GM19455 (cell line): ENCODE results near the gene COMMD3.
"Not testable (repeated sequence)": the region's sequence is repeated elsewhere in the genome, so short reads cannot be mapped to it uniquely, and the experiment has no call there.

ENCODE experiments used
- ATAC-seq: cut with Tn5 transposase; IDR thresholded peaks from one replicate; pipeline ENCODE4 v1.9.1; 2021; ENCODE audit not compliant: unreplicated experiment

Gene COMMD3

DNA sequence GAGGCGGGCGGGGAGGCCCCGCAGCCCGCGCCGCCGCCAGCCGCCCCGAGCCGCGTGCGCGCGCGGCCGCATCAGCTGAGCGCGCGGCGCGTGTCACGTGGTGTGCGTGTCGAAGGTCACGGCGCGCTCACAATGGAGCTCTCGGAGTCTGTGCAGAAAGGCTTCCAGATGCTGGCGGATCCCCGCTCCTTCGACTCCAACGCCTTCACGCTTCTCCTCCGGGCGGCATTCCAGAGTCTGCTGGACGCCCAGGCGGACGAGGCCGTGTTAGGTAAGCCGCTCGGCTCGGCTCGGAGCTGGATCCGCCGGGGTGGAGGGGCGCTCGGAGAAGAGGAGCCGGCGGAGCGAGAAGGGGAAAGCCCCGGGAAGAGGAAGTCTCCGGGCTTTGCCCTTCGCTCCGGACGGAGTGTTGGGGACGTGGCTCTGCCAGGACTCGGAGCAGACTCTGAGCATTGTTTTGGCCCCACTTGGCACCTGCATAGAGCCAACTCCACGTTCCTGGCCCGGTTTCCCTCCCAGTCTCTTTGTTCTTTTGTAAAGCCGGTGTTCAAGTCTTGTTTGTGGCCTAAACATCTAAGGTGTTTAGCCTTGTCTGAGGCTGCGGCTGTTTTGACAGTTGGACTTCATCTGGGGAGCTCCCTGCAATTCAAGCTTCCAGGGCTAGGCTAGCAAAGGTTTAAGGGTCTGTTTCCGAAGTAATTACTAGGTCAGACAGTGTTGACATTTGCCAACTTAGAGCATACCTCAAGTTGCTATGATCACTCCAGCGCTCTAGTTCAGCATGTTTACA, at the start of gene COMMD3:
Gene COMMD3 (plus strand): TSS at position 103 of the 790 bp plus-strand sequence. CDS start 30 bp downstream, at position 133.
- ATAC-seq = peak; percentile 57

DNA sequence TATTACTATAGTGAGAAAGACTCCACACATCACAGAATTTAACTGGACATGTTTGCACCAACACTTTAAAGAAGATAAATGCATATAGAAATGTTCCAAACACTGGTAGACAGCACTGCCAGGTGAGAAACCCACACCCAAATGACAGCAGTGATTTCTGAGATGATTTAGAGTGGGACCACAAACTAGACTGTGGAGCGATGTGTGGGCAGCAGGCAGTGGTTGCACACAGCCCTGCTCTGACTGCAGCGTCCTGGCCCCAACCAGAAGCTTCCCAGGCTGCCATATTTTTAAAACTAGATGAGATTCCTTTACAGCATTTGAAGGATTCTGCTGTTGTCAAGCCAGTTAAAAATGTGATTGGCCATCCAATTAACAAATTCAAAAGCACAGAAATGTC, 47.7 kb upstream of the COMMD3 start:
- ATAC-seq = no peak

DNA sequence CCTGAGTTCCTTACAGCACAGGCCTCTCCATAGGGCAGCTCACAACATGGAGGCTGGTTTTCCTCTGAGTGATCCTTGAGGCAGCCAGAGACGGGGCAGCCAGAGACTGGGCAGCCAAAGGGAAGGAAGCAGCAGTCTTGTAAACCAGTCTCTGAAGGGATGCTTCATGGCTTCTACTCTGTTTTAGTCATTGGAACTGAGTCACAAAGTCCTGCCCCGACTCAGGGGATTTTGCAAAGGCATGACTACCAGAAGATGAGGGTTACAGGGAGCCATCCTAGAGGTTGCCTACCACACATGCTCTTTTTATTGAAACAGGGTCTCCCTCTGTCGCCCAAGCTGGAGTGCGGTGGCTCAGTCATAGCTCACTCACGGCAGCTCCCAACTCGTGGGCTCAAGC, 44.4 kb upstream of the COMMD3 start:
- no peak for ATAC-seq

DNA sequence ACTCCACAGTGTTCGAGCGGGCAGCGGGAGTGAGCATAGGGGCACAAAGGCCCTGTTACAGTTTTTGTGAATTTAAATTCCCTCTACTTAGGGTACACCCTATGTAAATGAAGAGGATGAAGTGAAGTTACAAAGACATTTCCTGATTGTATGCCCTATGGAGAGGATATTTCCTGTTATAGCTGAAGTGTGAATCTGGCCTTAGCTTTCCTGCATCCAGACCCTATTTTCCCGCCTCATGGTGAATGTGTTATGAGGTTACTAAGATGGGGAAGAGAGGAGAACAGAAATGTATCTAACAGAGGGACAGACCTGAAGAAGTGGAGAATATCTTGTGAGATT, 37.8 kb upstream of the COMMD3 start:
- no peak for ATAC-seq

DNA sequence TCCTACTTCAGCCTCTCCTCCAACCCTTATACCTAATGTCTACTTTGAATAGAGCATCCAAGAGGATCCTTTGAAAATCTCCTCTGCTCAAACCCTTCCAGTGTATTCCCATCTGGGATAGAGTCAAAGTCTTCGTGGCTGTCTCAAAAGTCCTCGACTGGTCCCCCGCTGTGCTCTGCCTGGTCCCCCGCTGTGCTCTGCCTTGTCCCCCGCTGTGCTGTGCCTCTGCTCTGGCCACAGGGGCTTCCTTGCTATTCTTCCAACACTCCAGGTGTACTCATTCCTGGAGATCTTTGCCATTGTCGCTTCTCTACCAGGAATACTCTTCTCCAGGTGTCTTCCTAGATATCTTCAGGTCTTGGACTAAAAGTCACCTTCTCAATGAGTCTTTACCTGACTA, 36.1 kb upstream of the COMMD3 start:
- no peak for ATAC-seq

DNA sequence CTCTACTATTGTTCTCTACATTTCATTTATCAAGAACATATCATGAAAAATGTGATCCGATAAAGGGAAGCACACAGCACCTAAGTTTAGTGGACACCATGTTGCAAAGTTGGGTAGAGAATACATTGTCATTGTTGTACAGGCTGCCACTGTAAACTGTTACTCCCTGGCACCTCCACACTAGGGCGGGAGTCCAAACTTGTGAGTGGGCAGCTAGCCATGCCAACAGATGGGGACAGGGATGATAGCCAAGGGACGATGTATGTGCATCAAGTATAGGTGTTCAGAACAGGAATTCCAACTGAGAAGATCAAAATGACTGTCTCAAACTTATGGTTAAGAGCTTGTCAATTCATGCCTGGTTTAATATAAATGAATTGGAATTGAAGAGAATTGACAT, 31.1 kb upstream of the COMMD3 start:
- no peak for ATAC-seq

DNA sequence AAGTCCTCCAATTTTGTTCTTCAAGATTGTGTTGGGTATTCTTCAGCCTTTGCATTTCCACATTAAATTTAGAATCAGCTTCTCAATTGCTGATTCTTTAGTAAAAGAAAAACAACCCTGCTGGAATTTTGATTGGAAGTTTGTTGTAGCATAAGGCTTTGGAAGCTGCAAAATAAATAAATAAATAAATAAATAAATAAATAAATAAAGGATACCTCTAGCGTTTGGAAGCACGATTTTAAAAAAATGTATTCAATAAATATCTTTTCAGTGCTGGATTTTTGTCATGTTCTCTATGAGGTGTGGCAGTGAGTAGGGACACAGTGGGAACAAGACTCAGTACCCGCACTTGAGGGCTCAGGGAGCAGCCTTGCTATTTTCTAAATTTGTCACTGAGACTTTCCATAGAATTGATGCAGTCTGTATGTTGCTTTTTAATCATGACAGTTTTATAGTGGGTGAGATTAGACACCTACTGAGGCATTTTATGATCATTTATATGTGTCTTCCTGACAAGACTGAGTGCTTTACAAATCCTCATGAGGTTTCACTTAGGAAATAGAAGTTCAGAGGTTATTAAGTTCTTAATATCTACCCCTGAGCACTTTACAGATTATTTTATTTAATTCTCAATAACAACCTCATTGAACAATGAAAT, 22.3 kb upstream of the COMMD3 start:
- no peak for ATAC-seq

DNA sequence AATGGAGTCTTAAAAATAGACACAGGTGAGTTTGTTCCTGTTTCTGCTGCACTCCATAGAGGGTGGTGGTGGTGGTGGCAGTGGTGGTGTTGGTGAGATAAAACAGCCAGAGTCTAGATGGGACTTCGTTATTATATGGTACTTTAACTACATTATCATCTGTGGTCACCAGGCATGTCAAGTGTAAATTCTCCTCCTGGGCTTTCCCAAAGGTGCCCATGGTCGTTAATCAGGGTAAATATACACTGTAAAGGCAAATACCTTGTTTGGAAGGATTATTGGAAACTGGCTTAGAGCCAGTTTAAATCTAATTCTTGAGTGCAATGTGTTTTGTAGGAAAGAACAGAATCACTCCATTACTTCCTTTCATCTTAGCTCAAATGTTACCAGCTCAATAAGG, 21.5 kb upstream of the COMMD3 start:
- ATAC-seq = no peak

DNA sequence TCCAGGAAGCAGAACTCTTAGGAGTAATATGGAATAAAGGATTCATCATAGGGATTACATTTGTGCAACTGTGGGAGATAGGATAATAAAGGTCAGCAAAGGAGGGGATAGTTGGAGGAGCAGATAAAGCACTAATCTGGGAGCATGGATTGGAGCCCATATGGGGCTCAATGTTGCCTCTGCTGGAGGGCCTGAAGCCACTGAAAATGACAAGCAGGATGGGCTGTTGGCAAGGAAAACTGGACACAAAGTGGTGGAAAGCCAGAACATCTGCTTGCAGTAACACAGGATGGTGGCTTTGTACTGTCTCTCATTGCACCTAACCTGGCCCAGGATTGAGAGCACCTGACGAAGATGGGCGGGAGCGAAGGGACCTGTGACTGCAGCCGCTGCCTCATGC, 15.0 kb upstream of the COMMD3 start:
- ATAC-seq = no peak

DNA sequence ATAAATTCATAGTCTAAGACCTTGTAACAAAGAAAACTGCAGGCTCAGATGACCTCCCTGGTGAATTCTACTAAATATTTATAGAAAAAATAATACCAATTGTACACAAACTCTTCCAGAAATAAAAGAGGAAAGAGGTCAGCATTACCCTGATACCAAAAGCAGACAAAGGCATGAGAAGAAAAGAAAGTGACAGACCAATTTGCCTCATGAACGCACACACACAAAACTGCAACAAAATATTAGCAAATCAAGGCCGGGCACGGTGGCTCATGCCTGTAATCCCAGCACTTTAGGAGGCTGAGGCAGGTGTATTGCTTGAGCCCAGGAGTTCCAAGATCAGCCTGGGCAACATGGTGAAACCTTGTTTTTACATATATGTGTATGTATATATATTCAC, 12.7 kb upstream of the COMMD3 start:
- no peak for ATAC-seq

DNA sequence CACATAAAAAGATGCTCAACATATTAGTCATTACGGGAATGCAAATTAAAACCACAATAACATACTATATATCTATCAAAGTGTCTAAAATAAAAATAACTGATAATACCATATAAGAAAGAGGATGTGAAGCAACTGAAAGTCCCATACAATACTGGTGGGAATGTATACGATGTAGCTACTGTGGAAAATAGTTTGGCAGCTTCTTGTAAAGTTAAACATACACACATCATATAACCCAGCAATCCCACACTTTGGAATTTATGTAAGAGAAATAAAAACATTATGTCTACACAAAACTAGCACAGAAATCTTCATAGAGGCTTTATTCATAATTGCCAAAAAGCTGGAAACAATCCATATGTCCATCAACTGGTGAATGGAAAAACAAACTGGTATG, 10.5 kb upstream of the COMMD3 start:
- no peak for ATAC-seq

DNA sequence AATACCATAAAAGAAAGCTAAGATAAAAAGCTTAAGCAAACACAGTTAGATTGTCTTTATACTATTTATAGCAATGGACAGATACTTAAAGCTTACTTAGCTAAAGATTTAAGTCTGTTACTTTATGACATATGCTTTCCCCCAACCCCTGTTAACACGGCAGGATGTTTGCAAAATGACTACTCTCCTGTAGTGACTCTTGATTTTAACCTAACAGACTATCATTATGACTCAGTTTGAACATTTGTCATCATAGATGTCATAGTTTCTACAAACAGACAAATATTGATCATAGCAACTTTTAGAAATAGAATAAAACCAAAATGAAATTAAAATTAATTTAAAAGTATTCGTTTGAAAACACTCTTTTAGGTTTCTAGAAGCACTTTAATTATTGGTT, 7.8 kb upstream of the COMMD3 start:
- ATAC-seq = peak; percentile 97

DNA sequence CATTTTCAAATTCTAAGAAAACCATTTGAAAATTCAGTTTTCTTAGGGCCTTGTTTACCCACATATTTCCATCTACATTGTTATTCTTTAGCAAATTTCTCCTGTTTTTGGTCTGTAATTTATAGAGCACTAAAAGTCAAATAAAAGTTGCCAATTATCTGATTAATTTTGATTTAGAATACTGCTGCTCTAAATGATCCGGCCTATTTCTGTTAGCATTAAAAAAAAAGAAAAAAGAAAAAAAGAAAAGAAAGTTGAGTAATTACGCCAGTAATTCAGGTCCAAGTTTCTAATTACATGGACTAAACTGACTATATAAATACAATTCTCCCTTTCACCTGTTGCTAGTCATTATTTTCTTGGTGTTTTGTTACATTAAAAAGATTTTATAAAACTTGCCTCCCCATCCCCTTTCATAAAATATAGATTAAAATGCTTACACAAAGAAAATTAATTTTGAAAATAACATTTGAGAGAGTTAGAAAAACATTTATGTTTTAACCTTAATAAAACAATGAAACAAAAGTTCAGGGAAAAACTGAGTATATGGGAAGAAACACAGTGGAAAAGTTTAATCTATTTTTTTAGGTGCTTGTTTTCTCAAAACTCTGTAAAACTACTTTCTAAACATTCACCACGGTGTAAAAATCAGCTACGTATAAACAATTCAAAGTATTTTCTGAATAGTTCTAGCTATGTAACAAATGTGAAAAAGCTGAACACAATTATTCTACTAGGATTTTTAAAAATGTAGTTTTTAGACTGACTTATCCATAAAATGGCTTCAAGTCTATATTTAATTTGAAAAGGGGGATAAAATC, 6.8 kb upstream of the COMMD3 start:
- ATAC-seq = no peak

DNA sequence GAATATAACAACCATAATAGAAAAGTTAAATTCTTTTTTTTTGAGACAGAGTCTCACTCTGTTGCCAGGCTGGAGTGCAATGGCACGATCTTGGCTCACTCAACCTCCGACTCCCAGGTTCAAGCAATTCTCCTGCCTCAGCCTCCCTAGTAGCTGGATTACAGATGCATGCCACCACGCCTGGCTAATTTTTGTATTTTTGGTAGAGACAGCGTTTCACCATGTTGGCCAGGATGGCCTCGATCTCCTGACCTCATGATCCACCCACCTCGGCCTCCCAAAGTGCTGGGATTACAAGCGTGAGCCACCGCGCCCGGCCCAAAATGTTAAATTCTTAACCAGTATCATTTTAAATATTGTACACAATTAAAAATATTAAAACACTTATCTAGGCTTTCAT, 6.2 kb upstream of the COMMD3 start:
- ATAC-seq = not testable (repeated sequence)

DNA sequence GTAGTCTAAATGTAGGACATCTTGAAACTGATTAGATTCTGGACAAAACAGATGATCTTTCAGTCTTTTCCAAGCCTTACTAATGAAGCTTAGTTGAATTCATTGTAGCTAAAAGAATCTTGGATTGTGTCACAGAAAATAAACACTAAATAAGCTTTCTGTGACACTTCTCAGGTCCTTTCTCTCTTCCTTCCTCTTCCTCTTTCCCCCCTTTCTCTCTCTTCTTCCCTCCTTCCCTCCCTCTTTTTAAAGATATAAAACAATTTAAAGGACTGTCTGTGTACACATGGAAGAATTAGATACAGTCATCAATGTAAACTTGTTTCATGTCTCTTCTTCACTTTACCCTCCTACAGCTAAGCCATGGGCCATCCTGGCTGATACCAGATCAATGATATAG, 5.3 kb upstream of the COMMD3 start:
- ATAC-seq = no peak

DNA sequence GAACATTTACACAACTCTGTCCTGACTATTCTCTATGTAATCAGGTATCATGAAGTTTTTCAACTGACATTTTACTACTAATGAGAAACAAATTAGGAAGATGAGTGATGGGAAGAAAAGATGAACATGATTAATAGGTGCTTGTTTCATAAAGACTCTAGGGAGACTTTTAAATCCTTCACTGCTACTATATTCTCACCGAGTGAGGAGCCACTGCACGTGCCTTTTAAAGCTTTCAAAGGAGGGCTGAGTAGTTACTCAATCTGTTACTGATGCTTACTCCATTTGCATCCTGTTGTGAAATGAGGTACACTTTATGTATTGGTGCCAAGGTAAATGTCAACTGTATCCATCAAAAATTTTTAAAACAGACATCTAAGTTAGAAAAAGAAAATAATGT, 1.3 kb upstream of the COMMD3 start:
- ATAC-seq = no peak

DNA sequence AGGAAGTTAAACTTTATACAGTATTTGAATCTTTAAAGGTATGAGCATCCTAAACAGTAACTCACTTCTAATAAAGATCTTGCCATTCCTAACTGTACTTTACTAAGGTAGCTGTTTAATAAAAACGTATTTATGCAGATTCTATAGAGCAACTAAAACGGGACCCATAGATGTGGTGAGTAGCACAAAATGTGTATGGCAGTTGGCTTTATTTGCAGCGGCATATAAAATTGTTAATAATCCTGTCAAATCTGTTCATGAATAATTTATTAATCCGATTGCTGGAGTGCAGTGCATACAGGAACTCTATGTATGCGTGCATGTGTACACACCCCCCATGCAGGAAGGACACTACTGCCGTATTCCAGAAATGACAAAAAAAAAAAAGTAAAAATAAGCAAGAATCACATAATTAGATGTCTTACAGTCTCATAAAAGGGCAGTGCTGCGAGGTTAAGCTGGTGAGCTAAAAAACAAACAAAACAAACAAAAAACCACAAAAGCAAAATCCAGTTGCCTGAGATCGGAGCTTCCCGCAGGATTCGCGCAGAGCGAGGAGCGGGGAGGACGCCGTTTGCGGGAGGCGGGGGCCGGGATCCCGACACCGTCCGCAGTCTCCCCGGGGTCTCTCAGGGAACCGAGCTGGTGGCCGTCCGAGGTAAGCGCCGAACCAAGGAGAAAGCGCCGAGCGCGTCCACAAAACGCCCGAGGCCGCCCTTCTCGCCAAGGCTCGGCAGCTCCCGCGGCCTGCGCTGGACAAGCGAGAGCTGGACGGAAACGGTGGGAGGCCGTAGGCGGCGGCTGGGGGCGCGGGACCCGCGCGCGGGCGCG, 518 bp upstream of the COMMD3 start:
- ATAC-seq = peak; percentile 25

DNA sequence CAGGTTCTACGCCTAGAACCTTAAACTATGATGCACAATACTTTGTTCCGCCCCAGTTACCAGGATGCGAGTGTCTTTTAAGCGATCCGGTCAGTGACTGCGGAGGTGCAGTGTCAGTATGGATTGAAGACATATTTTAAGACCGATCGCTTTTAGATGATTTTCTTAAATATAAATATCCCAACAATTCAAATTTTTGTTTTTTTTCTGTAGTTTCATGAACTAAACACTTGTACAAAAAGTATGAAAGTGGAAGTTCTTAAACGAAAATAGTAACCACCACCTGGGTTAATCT, 835 bp downstream of the COMMD3 start:
- ATAC-seq = peak; percentile 26

DNA sequence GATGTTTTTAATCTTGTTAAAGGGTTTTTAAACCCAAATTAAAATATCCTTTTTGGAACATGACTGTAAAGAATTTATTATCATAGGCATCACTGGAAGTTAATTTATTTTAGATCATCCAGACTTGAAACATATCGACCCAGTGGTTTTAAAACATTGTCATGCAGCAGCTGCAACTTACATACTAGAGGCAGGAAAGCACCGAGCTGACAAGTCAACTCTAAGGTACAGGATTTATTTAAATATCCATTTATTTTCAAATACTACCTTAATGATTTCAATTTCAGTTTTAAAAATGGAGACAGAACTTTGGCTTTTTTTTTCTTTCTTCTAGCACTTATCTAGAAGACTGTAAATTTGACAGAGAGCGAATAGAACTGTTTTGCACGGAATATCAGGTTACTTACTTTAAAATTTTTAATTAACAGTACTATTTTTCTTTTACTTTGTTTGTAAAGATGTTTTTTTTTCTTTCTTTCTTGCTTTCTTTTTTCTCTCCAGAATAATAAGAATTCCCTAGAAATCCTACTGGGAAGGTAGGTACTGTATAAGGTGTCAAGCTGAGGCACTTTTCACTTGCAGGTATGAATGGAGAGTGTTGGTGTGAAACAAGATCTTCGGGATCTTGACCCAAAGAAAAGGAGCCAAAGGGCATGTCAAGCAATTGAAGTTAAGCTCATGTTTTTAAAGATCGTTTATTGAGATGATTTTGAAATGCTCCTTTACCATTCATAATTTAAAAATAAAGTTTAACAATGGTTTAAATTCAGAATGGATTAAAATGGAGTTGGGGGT, 1.8 kb downstream of the COMMD3 start:
- no peak for ATAC-seq

DNA sequence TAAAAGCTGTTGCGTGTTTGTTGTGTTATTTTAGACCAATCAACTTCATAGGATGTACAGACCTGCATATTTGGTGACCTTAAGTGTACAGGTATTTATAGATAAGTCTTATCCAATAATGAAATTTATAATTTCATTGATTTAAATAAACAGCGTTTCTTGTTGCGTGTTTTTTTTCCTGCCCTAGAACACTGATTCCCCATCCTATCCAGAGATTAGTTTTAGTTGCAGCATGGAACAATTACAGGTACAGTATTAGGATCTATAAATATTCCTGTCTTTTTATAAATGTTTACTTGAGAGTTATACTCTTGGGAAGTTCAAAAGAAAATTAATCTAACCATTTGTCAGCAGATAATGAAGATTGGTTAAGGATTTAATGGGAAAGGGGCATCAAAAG, 2.6 kb downstream of the COMMD3 start:
- ATAC-seq = no peak
